HepG2 (cell line): ENCODE measurements around the gene UCN2. TPM values are rescaled to one million over a fixed set of nuclear protein-coding genes. Genes with fewer than 3 reads are reported as not detected.

Source experiments
- CENPX ChIP-seq: sonication (generic); formaldehyde crosslinking; IDR thresholded peaks from 2 replicates; pipeline ENCODE4 v1.9.0; 2021; ENCODE audit warnings: mild to moderate bottlenecking, missing genetic modification reagents, moderate library complexity
- EP300 ChIP-seq, 3 experiments: sonication (generic) in 1 of 3; formaldehyde crosslinking in 1 of 3; IDR thresholded peaks; 2 replicates each; pipeline versions ENCODE4 v1.5.1 to v1.6.1; 2011 to 2020; ENCODE audit warnings: low read depth in 2 of 3, low read length in 2 of 3, borderline replicate concordance in 1 of 3, improper control_type of control experiment in 1 of 3, mild to moderate bottlenecking in 1 of 3, missing genetic modification reagents in 1 of 3, moderate library complexity in 1 of 3
- HIVEP1 ChIP-seq: sonication (generic); formaldehyde crosslinking; IDR thresholded peaks from 2 replicates; pipeline ENCODE4 v1.4.0; 2020; ENCODE audit warnings: mild to moderate bottlenecking, missing genetic modification reagents
- JDP2 ChIP-seq: sonication (generic); formaldehyde crosslinking; IDR thresholded peaks from 2 replicates; pipeline ENCODE4 v1.8.1; 2022; ENCODE audit warnings: missing genetic modification reagents, borderline replicate concordance
- LCORL ChIP-seq, 2 experiments: fragments of 450-650 bp in 1 of 2; sonication (generic) in 1 of 2; formaldehyde crosslinking in 1 of 2; IDR thresholded peaks; 2 replicates each; pipeline versions ENCODE4 v1.5.0 to v1.6.1; 2017 to 2020; ENCODE audit warnings: antibody characterized with exemption in 1 of 2, missing genetic modification reagents in 1 of 2
- MAFF ChIP-seq: IDR thresholded peaks from 2 replicates; pipeline ENCODE4 v1.6.1; 2011; ENCODE audit warnings: low read depth, low read length, improper control_type of control experiment
- MAFG ChIP-seq: sonication (generic); formaldehyde crosslinking; IDR thresholded peaks from 2 replicates; pipeline ENCODE4 v1.5.1; 2020; ENCODE audit warnings: mild to moderate bottlenecking, missing genetic modification reagents
- MBD4 ChIP-seq: IDR thresholded peaks from 2 replicates; pipeline ENCODE4 v1.6.1; 2012; ENCODE audit warnings: low read length, inconsistent platforms, borderline replicate concordance
- MLX ChIP-seq: IDR thresholded peaks from 2 replicates; pipeline ENCODE4 v1.6.1; 2016
- NFKB2 ChIP-seq: sonication (generic); formaldehyde crosslinking; IDR thresholded peaks from 2 replicates; pipeline ENCODE4 v1.4.0; 2020; ENCODE audit warnings: missing genetic modification reagents, borderline replicate concordance
- NR2F6 ChIP-seq, 2 experiments: IDR thresholded peaks; 2 replicates each; pipeline ENCODE4 v1.6.1; 2016; ENCODE audit warnings: antibody characterized with exemption in 1 of 2, mild to moderate bottlenecking in 1 of 2
- RFXANK ChIP-seq: IDR thresholded peaks from 2 replicates; pipeline ENCODE4 v1.6.1; 2016
- SRSF1 ChIP-seq: fragments of 200-400 bp; formaldehyde crosslinking; optimal IDR thresholded peaks from 2 replicates; pipeline ENCODE3; 2017; ENCODE audit warnings: mild to moderate bottlenecking, low read depth, low read length, moderate library complexity
- TSC22D2 ChIP-seq: sonication (generic); formaldehyde crosslinking; IDR thresholded peaks from 2 replicates; pipeline ENCODE4 v1.5.1; 2020; ENCODE audit warnings: missing genetic modification reagents, mild to moderate bottlenecking, borderline replicate concordance
- ZFP82 ChIP-seq: sonication (generic); formaldehyde crosslinking; IDR thresholded peaks from 2 replicates; pipeline ENCODE4 v1.5.1; 2020; ENCODE audit warnings: mild to moderate bottlenecking, missing genetic modification reagents, borderline replicate concordance
- ZFYVE20 ChIP-seq: sonication (generic); formaldehyde crosslinking; IDR thresholded peaks from 2 replicates; pipeline ENCODE4 v1.8.0; 2023; ENCODE audit warnings: low read depth, mild to moderate bottlenecking, moderate library complexity, missing genetic modification reagents, borderline replicate concordance
- ZHX2 ChIP-seq, 2 experiments: sonication (generic) in 1 of 2; formaldehyde crosslinking in 1 of 2; IDR thresholded peaks; 2 replicates each; pipeline versions ENCODE4 v1.6.1 to v1.9.0; 2014 to 2022; ENCODE audit warnings: antibody characterized with exemption in 1 of 2, borderline replicate concordance in 1 of 2, inconsistent platforms in 1 of 2, low read depth in 1 of 2, missing genetic modification reagents in 1 of 2
- ZNF546 ChIP-seq: sonication (generic); formaldehyde crosslinking; conservative IDR thresholded peaks from 2 replicates; pipeline ENCODE4 v1.8.1; 2023; ENCODE audit warnings: mild to moderate bottlenecking, missing genetic modification reagents
- ZNF766 ChIP-seq: sonication (generic); formaldehyde crosslinking; IDR thresholded peaks from 2 replicates; pipeline ENCODE4 v1.5.0; 2020; ENCODE audit warnings: missing genetic modification reagents, borderline replicate concordance
- ZNF770 ChIP-seq: sonication (generic); formaldehyde crosslinking; IDR thresholded peaks from 2 replicates; pipeline ENCODE4 v1.5.0; 2020; ENCODE audit warnings: mild to moderate bottlenecking, missing genetic modification reagents
- ZNF883 ChIP-seq: sonication (generic); formaldehyde crosslinking; IDR thresholded peaks from 2 replicates; pipeline ENCODE4 v1.5.1; 2020; ENCODE audit warnings: mild to moderate bottlenecking, missing genetic modification reagents; ENCODE audit errors: not compliant biosample characterization
- polyA plus RNA-seq, 8 experiments: library from polyadenylated mRNA; depleted of rRNA in 3 of 8; stranded (reverse) in 7 of 8; unstranded in 1 of 8; fragments of >200 nt; fragmentation: Illumina TruSeq in 4 of 8; extraction: Trizol in 4 of 8; gene quantifications; 2 replicates each; pipeline versions ENCODE4 v1.2.1 to v1.2.3, GENCODE V29; 2011 to 2016; ENCODE audit warnings: low read depth in 4 of 8, missing spikeins in 1 of 8, mixed read lengths in 1 of 8; ENCODE audit not compliant: insufficient read depth in 1 of 8
- total RNA-seq, 5 experiments: library from RNA; depleted of rRNA; stranded (reverse); fragments of >200 nt; fragmentation: Illumina TruSeq; extraction: Trizol; gene quantifications; 2 replicates each; pipeline ENCODE4 v1.2.3, GENCODE V29; 2016; ENCODE audit warnings: low read depth in 1 of 5

The UCN2 gene
- total and polyA plus RNA-seq, 2 of the 13 experiments (the other 11 are each of a cell fraction or from before 2014, with no cell fraction given) = 0.07 to 1.5 TPM

GRCh38 chr3:48571938-48572337 is 8.4 kb upstream of the UCN2 start (continued):
- no peak for TF ChIP-seq EP300 (IDR thresholded peaks at IDR 0.05; ENCODE audit: low read depth in 2 of 2, low read length in 2 of 2)
- TF ChIP-seq EP300 (CRISPR knock-in tag; IDR thresholded peaks at IDR 0.05; ENCODE audit: borderline replicate concordance) = no peak
- TF ChIP-seq ZNF770 (CRISPR knock-in tag) = no peak
- TF ChIP-seq ZFYVE20 = no peak
- TF ChIP-seq NR2F6 (IDR thresholded peaks at IDR 0.05) = peak; percentile 65
- peak; percentile 76 for TF ChIP-seq NR2F6 (CRISPR knock-in tag; IDR thresholded peaks at IDR 0.05)
- no peak for TF ChIP-seq ZHX2 (IDR thresholded peaks at IDR 0.05; ENCODE audit: low read depth)
- no peak for TF ChIP-seq ZHX2 (CRISPR knock-in tag; IDR thresholded peaks at IDR 0.05; ENCODE audit: borderline replicate concordance)
- no peak for TF ChIP-seq ZFP82 (CRISPR knock-in tag)
- TF ChIP-seq JDP2 (CRISPR knock-in tag) = no peak
- 0 out of 2 replicates have a peak, but pooled peaks have one; percentile 10 for TF ChIP-seq HIVEP1 (CRISPR knock-in tag)
- no peak for TF ChIP-seq MLX
- TF ChIP-seq MBD4 = no peak
- TF ChIP-seq RFXANK (CRISPR knock-in tag) = no peak
- no peak for TF ChIP-seq CENPX
- TF ChIP-seq ZNF546 (CRISPR knock-in tag) = no peak
- TF ChIP-seq TSC22D2 (CRISPR knock-in tag) = no peak
- TF ChIP-seq ZNF766 (CRISPR knock-in tag) = no peak
- TF ChIP-seq NFKB2 = 0 out of 2 replicates have a peak, but pooled peaks have one; percentile 24
- TF ChIP-seq LCORL (IDR thresholded peaks at IDR 0.05) = no peak
- TF ChIP-seq LCORL (CRISPR knock-in tag; IDR thresholded peaks at IDR 0.05) = 0 out of 2 replicates have a peak, but pooled peaks have one; percentile 20
- no peak for TF ChIP-seq MAFG (CRISPR knock-in tag)
- peak; percentile 78 for TF ChIP-seq ZNF883 (CRISPR knock-in tag)
- no peak for TF ChIP-seq MAFF
- no peak for TF ChIP-seq SRSF1
